ENCODE measurements around the gene ASGR2.

The ASGR2 gene

GRCh38 chr17:7058831-7059447 is 55.7 kb downstream of the ASGR2 start:
- DNase-seq = no peak

- DNase-seq = no peak
Measured at GRCh38 chr17:7056386-7056785, 58.2 kb downstream of the ASGR2 start.

Measured in hematopoietic multipotent progenitor cell treated with erythropoietin and hydrocortisone succinate and interleukin-3 and kit ligand, for 4 days (in vitro differentiated cells).